Breast epithelium (tissue), 3 donors: ENCODE measurements around the gene CNOT11.

ENCODE experiments used
- POLR2A ChIP-seq: fragments of 450-650 bp; IDR thresholded peaks from one replicate; pipeline ENCODE4 v1.6.1; 2016; ENCODE audit warnings: antibody characterized with exemption, mild to moderate bottlenecking, moderate library complexity
- TF ChIP-seq, protein P1 (sequence below), 3 donors: fragments of 450-650 bp; IDR thresholded peaks; one replicate each; pipeline ENCODE4 v1.5.1; 2016 to 2017; ENCODE audit warnings: antibody characterized with exemption in 3 of 3, mild to moderate bottlenecking in 3 of 3, moderate library complexity in 3 of 3

DNA sequence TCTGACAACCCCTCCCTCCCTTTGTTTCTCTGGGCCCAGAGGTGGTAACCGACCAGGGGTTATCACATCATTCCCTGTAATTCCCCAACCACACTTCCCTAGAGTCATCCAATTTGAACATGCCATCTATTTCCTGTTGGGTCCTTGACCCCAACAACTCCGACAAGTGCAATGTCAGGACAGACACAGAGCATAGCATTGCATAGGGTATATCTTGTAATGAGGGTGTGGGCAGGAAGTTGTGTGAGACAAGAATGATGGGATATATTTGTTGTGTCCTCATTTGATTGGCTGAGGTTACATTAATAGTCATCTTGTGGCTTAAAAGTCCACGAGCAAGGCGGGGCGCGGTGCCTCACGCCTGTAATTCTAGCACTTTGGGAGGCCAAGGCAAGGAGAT lies 33.4 kb upstream of the CNOT11 start:
- TF ChIP-seq POLR2A = no peak
- TF ChIP-seq, protein P1, sequence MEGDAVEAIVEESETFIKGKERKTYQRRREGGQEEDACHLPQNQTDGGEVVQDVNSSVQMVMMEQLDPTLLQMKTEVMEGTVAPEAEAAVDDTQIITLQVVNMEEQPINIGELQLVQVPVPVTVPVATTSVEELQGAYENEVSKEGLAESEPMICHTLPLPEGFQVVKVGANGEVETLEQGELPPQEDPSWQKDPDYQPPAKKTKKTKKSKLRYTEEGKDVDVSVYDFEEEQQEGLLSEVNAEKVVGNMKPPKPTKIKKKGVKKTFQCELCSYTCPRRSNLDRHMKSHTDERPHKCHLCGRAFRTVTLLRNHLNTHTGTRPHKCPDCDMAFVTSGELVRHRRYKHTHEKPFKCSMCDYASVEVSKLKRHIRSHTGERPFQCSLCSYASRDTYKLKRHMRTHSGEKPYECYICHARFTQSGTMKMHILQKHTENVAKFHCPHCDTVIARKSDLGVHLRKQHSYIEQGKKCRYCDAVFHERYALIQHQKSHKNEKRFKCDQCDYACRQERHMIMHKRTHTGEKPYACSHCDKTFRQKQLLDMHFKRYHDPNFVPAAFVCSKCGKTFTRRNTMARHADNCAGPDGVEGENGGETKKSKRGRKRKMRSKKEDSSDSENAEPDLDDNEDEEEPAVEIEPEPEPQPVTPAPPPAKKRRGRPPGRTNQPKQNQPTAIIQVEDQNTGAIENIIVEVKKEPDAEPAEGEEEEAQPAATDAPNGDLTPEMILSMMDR (IDR thresholded peaks at IDR 0.05) = no peak
